ENCODE results near the gene SLC6A6.

- TF ChIP-seq CTCF (IDR thresholded peaks at IDR 0.05): no peak
- no peak for TF ChIP-seq POLR2A (IDR thresholded peaks at IDR 0.05)
Measured at GRCh38 chr3:14406766-14407165, 4.4 kb downstream of the SLC6A6 start.

All from breast epithelium (tissue), 3 donors.